Keratinocyte (primary cell): ENCODE results near the gene NTN1.
"Not testable (repeated sequence)": the region's sequence is repeated elsewhere in the genome, so short reads cannot be mapped to it uniquely, and the experiment has no call there.

Experiments
- EZH2 ChIP-seq: IDR thresholded peaks from one replicate; pipeline ENCODE4 v1.6.1; 2012; ENCODE audit warnings: inconsistent platforms, mild to moderate bottlenecking, low read length, moderate library complexity
- TF ChIP-seq, protein P1 (sequence below), 3 experiments: IDR thresholded peaks in 1 of 3; conservative IDR thresholded peaks in 1 of 3; optimal IDR thresholded peaks in 1 of 3; 2 replicates in 2 of 3; 3 replicates in 1 of 3; pipeline versions ENCODE3 to v1.5.1; 2011; ENCODE audit warnings: low read length in 3 of 3, mild to moderate bottlenecking in 3 of 3, moderate library complexity in 2 of 3, control low read depth in 1 of 3, inconsistent platforms in 1 of 3; ENCODE audit not compliant: insufficient read depth in 2 of 3; ENCODE audit errors: extremely low read depth in 1 of 3

DNA sequence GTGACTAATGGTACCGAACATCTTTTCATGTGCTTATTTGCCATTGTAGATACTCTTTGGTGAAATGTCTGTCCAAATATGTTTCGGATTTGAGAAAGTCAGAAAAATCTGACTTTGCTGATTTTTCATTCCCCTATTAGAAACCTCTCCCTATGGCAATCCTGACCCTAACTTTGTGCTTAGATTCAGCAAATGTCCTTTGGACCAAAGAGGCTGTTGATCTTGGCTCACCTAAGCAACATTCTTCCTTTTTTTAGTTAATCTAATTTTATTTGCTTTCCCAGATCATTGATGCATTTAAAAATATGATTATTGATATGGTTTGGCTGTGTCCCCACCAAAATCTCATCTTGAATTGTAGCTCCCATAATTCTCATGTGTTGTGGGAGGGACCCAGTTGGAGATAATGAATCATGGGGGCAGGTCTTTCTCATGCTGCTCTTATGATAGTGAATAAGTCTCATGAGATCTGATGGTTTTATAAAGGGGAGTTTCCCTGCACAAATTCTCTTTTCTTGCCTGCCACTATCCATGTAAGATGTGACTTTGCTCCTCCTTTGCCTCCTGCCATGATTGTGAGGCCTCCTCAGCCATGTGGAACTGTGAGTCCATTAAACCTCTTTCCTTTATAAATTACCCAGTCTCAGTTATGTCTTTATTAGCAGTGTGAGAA lies 32.9 kb upstream of the NTN1 start:
- TF ChIP-seq, protein P1, sequence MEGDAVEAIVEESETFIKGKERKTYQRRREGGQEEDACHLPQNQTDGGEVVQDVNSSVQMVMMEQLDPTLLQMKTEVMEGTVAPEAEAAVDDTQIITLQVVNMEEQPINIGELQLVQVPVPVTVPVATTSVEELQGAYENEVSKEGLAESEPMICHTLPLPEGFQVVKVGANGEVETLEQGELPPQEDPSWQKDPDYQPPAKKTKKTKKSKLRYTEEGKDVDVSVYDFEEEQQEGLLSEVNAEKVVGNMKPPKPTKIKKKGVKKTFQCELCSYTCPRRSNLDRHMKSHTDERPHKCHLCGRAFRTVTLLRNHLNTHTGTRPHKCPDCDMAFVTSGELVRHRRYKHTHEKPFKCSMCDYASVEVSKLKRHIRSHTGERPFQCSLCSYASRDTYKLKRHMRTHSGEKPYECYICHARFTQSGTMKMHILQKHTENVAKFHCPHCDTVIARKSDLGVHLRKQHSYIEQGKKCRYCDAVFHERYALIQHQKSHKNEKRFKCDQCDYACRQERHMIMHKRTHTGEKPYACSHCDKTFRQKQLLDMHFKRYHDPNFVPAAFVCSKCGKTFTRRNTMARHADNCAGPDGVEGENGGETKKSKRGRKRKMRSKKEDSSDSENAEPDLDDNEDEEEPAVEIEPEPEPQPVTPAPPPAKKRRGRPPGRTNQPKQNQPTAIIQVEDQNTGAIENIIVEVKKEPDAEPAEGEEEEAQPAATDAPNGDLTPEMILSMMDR (optimal IDR thresholded peaks at IDR 0.05 in 1 of 3, IDR thresholded peaks at IDR 0.05 in 1 of 3, conservative IDR thresholded peaks at IDR 0.05 in 1 of 3; ENCODE audit: extremely low read depth in 1 of 3, insufficient read depth in 2 of 3, low read length in 3 of 3) = not testable (repeated sequence)
- not testable (repeated sequence) for TF ChIP-seq EZH2
